HG03139 (cell line): ENCODE data around the gene S1PR5.
"Not testable (repeated sequence)": the region's sequence is repeated elsewhere in the genome, so short reads cannot be mapped to it uniquely, and the experiment has no call there.

Experiments
- ATAC-seq: cut with Tn5 transposase; IDR thresholded peaks from one replicate; pipeline ENCODE4 v1.9.1; 2021; ENCODE audit not compliant: unreplicated experiment

The S1PR5 gene

DNA sequence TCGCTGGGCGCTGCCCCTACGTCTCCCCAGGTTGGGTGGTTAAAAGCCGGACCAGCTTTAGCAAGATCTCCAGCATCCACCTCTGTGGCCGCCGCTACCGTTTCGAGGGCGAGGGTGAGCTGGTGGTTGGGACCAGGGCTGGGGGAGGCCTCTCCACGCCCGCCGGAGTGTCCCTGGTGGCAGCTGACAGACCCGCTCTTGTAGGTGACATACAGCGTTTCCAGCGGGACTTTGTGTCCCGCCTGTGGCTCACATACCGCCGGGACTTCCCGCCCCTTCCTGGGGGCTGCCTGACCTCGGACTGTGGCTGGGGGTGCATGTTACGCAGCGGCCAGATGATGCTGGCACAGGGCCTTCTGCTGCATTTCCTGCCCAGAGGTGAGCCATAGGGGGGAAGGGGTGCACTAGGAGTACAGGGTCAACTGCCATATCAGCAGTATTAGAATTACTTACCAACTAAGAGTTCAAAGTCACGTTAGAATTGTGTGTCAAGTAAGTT, 27.6 kb upstream of the S1PR5 start:
- no peak for ATAC-seq

DNA sequence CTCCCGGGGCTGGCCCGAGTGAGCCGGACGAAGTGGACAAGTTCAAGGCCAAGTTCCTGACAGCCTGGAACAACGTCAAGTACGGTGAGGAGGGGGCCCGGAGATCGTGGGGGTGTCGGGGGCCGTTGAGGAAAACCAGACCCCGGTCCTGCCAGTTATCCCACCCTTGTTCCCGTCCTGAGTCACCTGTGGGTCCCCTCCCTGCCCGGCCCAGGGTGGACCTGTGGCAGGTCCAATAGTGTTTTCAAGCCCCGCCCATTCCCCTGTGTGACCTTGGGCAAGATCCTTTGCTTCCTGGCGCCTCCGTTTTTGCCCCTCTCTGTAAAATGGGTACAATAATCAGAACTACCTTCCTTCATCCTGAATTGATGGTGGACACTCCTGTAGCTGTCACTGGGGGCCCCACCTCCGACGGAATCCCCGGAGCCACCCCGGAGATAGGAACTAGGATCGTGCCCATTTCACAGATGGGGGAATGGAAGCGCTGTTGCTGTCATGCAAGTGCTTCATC, 27.1 kb upstream of the S1PR5 start:
- ATAC-seq, result no peak

DNA sequence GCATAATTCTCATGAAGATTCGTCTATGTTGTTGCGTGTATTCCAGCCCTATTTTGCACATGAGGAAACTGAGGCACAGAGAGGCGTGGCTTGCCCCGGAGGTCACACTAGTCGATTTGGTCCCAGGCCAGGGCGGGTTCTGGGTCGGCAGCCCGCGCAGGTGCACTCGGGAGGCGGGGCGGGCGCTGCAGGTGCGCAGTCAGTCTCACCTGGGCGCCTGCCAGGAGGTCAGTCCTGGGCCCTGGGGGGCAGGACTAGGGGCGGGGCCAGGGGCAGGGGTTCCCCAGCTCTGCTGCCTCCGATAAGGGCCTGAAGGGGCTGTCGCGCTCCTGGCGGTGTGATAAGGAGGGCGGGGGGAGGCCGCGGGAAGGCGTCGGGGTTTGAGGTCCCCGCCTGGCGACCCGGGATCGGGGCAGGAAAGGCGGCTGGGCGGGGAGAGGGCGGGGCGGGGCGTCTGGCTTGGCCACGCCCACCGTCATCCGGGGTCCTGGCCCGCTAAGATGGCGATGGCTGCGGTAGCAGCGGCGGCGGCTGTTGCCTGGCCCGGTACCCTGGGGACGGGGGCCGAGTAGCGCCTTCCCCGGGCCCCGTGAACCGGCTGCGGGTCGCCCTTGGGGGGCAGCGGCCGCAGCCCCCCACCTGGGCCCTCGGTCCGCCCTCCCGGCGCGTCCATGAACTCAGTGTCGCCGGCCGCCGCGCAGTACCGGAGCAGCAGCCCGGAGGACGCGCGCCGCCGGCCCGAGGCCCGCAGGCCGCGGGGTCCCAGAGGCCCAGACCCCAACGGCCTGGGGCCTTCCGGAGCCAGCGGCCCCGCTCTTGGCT, 26.4 kb upstream of the S1PR5 start, which contains the start of gene ATG4D:
Gene ATG4D (plus strand): TSS at position 485 of the 822 bp plus-strand sequence. CDS start 187 bp downstream, at position 672.
- ATAC-seq, result no peak

DNA sequence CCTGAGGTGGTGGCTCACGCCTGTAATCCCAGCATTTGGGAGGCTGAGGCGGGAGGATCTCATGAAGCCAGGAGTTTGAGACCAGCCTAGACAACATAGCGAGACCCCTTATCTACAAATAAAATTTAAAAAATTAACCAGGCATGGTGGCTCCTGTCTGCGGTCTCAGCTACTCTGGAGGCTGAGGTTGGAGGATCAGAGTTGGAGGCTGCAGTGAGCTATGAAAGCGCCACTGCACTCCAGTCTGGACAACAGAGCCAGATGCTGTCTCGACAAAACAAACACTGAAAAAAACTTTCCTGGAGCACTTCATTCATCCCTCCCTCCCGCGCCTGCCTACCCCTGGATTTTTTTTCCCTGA, 25.8 kb upstream of the S1PR5 start:
- no peak for ATAC-seq

DNA sequence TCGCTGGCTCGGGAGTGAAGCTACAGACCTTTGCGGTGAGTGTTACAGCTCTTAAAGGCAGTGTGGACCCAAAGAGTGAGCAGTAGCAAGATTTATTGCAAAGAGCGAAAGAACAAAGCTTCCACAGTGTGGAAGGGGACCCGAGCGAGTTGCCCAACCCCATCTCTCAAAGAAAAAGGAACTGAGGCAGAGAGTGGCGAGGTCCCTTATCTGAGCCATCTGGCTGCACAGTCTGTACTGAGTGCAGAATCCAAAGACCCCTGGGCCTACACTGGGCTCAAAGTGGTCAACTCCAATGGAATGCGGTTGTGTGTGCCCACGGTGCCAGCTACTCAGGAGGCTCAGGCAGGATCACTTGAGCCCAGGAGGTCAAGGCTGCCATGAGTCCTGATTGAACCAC, 21.8 kb upstream of the S1PR5 start:
- not testable (repeated sequence) for ATAC-seq

DNA sequence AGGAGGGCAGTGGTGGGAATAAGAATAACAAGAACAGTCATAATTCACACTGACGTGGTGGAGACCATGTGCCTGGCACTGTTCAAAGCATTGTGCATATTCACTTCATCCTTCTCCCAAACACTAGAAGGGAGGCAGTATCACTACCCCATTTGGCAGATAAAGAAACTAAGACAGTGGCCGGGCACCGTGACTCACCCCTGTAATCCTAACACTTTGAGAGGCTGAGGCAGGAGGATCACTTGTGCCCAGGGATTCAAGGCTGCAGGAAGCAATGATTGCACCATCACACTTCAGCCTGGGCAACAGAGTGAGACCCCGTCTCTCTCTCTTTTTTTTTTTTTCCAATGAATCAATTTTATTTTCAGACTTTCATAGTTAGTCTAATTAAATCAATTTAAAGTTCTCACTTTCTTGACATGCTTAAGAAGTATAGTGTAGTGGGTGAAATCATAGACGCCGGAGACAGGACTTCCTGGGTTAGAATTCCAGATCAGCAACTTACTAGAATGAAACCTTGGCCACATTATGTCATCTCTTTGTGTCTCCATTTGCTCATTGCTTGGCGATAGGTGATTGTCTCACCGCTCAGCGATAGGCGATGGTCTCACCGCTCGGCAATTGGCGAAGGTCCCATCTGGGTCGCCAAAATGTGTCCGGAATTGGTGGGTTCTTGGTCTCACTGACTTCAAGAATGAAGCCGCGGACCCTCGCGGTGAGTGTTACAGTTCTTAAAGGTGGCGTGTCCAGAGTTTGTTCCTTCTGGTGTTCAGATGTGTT, 21.1 kb upstream of the S1PR5 start:
- no peak for ATAC-seq

DNA sequence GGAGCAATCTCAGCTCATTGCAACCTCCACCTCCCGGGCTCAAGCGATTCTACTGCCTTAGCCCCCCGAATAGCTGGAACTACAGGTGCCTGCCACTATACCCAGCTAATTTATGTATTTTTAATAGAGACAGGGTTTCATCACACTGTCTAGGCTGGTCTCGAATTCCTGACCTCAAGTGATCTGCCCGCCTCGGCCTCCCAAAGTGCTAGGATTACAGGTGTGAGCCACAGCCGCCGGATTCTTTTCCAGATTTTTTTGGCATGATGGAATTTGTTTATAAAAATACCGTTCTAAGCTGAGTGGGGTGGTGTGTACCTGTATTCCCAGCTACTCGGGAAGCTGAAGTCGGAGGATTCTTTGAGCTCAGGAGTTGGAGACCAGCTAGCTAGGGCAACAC, 20.4 kb upstream of the S1PR5 start:
- ATAC-seq, result no peak

DNA sequence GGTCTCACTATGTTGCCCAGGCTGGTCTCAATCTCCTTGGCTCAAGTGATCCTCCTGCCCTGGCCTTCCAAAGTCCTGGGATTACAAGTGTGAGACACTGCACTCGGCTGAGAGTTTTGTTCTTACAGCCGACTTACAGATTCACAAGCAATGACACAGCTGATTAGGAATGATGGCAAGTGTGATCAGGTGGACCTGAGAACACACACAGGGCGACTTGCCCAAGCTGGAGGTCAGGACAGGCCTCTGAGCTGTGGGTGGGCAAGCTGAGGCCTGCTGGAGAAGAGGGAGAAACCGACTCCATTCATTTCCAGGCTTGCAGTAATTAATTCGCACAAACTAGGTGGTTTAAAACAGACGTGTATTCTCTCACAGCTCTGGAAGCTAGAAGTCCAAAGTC, 18.4 kb upstream of the S1PR5 start:
- ATAC-seq, result no peak

DNA sequence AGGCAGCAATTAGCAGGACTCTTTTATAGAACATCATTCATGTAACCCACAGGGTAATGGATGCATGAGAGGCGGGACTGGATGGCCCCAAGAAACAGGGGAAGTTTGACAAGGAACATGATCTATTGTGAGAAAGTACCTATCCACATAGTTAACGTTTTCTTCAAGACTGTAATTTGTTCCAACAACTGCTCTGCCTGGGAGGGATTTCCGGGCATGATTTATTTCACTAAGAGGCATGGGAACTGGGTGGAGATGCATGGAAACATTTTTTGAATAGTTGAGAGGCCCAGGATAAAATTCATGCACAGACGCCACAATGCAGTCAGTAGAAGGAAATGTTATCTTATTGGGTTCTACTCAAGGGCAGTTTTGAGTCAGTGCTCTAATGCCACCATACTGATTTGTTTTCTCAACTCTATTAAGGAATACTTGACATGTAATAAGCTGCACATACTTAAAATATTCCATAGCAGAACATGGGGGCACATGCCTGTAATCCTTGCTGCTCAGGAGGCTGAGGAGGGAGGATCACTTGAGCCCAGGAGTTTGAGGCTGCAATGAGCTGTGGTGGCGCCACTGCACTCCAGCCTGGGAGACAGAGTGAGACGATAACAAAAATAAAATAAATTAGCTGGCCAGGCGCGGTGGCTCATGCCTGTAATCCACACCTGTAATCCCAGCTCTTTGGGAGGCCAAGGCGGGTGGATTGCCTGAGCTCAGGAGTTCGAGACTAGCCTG, 16.6 kb upstream of the S1PR5 start:
- no peak for ATAC-seq

DNA sequence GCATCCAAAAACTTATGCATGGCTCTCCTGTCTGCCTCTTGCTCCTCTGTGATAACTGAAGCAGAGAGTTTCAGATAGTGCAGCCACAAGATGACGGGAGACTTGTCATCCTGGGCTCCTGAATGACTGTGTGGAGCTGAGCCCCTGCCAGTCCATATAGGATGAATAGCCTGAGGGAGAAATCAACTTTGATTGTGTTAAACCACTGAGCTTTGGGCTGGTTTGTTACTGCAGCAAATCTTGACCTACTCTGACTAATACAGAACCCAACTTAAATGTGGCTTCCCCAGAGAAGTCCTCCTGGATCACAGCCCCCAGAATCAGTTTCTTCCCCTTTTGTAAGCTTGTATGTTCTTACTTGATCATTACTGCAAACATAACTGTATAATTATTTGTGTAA, 15.2 kb upstream of the S1PR5 start:
- ATAC-seq, result no peak

DNA sequence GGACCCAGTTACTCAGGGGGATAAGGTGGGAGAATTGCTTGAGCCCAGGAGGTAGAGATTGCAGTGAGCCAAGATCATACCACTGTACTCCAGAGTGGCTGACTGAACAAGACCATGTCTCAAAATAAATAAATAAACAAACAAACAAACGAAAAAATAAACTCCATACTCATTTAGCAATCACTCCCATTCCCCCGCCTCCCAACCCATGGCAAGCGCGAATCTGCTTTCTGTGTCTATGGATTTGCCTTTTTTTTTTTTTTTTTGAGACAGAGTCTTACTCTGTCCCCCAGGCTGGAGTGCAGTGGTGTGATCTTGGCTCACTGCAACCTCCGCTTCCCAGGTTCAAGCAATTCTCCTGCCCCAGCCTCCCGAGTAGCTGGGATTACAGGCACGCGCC, 9.6 kb upstream of the S1PR5 start:
- not testable (repeated sequence) for ATAC-seq

DNA sequence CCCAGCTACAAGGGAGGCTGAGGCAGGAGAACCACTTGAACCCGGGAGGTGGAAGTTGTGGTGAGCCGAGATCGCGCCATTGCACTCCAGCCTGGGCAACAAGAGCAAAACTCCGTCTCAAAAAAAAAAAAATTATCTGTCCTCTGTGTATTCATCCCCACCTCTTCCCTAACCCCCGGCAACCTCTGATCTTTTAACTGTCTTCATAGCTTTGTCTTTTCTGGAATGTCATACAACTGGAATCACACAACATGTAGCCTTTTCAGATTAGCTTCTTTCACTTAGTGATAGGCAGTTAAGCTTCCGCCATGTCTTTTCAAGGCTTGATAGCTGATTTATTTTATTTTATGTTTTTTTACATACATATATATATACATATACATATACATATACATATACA, 8.4 kb upstream of the S1PR5 start:
- no peak for ATAC-seq

DNA sequence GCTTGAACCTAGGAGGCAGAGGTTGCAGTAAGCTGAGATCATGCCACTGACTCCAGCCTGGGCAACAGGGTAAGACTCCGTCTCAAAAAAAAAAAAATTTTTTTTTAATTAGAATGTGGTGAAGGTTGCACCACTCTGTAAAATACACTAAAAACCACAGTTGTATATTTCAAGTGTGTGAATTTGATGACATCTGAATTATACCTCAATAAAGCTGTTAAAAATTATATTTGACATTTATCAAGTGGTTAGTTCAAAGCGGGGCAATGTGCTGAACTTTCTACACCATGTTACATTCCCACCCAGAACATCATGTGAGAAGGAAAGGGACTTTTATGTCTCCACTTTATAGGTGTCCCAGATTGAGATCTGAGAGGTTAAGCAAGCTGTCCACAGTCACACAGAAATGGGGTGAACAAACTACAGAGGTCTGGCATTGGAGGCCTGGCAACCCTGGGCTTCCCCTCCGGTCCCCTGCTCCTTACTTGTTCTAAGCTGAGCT, 5.9 kb upstream of the S1PR5 start:
- no peak for ATAC-seq

DNA sequence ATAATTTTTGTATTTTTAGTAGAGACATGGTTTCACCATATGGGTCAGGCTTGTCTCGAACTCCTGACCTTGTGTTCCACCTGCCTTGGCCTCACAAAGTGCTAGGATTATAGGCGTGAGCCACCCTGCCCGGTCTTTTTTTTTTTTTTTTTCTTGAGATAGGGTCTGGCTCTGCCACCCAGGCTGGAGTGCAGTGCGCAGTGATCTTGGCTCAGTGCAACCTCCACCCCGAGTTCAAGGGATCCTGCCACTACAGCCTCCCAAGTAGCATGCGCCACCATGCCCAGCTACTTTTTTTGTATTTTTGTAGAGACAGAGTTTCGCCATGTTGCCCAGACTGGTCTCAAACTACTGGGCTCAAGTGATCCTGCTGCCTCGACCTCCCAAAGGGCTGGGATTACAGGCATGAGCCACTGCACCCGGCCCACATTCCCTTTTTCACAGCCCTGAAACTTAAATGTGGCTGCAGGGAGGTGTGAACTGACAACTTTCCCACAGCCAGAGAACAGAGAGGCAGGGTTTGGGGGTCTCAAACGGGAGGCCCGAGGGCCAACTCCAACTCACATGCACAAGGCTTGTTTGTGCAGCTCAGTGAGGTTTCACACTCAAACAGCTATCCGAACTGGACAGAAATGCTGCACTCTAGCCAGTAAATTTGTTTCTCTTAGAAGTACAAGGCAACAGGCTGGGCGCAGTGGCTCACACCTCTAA, 4.4 kb upstream of the S1PR5 start:
- no peak for ATAC-seq

DNA sequence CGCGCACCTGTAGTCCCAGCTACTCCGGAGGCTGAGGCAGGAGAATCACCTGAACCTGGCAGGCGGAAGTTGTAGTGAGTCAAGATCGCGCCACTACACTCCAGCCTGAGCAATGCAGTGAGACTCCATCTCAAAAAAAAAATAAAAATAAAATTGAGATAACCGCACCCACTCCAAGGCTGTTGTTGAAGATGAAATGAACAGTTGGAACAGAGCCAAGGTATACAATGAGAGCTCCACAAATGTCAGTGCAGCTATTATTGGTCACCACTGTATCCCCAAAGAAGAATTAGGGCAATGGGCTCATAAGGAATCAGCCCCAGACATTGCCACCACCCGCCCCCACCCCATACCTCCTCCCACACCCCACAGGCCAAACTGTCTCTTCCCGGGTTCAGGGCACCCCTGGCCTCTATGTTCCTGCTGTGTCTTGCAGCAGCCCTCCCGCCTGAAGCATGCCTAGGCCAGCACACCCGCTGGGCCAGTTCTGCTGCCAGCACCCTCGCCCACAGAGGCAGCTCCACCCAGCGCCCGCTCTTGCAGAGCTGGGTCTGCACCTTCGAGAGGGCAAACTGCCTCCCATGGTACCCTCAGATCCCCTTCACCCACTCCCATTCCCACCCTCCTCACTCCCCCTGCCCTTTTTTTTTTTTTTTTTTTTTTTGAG, 3.5 kb upstream of the S1PR5 start:
- no peak for ATAC-seq

DNA sequence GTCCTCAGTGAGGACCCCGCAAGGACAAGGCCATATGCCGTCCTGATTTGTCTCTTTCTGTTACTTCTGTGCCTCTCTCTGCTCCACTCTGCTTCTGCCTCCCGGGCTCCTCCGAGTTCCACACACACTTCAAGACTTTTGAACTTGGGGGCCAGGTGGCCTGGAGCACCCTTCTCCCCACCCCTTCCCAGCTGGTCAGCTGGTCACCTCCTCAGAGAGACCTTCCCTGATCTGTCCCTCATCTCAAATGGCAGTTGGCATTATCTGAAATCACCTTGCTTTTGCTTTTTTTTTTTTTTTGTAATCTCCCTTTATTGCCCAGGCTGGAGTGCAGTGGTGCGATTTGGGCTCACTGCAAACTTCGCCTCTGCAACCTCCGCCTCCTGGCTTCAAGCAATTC, 2.2 kb upstream of the S1PR5 start:
- ATAC-seq, result no peak

DNA sequence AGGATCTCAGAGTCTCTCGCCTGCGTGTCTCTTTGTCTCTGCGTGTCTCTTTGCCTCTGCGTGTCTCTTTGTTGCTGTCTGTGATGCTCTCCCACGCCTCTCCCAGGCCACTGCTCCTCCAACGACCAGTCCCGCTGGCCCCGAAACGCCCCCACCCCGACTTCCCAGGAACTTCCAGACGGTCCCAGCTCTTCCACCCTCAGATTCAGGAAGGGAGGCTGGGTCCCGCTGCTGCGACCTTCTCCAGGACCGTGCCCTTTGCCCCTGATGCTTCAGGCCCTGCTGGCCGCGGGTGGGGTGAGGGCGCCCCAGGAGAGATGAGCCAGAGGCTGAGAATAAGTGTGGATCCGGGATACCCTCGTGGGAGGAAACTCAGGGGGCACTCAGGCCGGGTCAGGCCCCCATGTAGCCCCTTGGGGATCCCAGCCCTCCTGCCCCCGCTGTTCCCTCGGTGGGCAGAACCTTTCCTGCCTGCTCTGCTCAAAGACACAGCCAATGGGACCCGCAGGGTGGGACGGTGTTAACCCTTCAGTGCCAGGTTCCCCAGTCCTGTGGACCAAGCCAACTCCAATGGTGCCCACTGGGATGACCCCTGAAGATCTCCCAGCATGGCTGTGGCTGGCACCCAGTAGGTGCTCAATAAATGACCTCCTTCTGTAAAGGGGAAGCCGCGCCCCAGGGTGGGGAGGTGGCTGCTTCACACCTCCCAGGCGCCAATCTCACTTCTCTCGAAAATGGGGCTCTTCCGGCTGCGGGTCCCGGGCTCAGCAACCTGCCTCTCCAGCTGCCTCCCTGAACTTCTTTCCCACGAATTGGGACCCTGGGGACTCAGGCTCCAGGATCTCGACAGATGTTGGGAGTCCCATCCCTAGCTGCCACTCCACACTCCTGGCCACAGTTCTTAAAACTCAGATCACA, 1.5 kb upstream of the S1PR5 start:
- ATAC-seq, result no peak

DNA sequence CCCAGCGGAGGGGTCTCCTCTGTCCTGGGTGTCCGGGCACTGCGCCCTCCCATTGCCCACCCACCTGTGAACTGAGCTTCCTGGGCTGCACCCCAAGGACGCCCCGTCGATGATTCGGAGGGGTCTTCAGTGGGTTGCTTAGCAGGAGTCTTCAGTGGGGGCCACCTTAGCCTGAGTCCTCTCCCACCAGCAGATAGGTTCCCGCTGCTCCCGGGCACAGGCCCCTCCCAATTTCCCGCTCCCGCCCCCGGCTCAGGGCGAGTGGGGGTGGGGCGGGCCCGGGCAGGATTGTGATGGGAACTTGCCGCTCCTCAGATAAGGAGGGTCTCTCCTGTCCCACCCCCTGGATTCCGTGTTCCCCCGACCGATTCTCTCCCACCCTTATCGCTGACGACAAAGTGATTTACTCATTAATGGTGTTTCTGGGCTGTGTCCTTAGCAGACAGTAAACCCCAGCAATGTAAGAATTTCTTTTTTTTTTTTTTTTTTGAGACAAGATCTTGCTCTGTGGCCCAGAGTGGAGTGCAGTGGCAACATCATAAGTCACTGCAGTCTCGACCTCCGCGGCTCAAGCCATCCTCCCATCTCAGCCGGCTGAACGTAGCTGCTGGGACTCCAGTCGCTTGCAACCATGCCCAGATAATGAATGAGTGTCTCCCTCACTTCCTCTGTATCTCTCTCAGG, 655 bp upstream of the S1PR5 start:
- no peak for ATAC-seq
